PFSK-1 (cell line): ENCODE results near the gene FOXF2.

Experiments used
- FOXP2 ChIP-seq: optimal IDR thresholded peaks from 2 replicates; pipeline ENCODE3; 2011; ENCODE audit warnings: borderline replicate concordance, control low read depth, inconsistent platforms; ENCODE audit not compliant: insufficient read depth; ENCODE audit errors: extremely low read length, extremely low read depth
- POLR2AphosphoS5 ChIP-seq: IDR thresholded peaks from 2 replicates; pipeline ENCODE4 v1.6.1; 2012; ENCODE audit warnings: low read depth, mild to moderate bottlenecking, control low read depth, low read length, moderate library complexity
- REST ChIP-seq, 2 experiments: IDR thresholded peaks; 2 replicates each; pipeline versions ENCODE4 v1.6.1 to v1.8.0; 2011 to 2012; ENCODE audit warnings: low read depth in 2 of 2, low read length in 2 of 2, control low read depth in 1 of 2, inconsistent platforms in 1 of 2, mild to moderate bottlenecking in 1 of 2, moderate library complexity in 1 of 2; ENCODE audit not compliant: insufficient read depth in 1 of 2
- SIN3A ChIP-seq: IDR thresholded peaks from 2 replicates; pipeline ENCODE4 v1.6.1; 2012; ENCODE audit warnings: mild to moderate bottlenecking, low read length, moderate library complexity, borderline replicate concordance; ENCODE audit not compliant: insufficient read depth
- TAF1 ChIP-seq: IDR thresholded peaks from 2 replicates; pipeline ENCODE4 v1.6.1; 2012; ENCODE audit warnings: low read length, control low read depth, borderline replicate concordance; ENCODE audit not compliant: insufficient read depth

Gene FOXF2

DNA sequence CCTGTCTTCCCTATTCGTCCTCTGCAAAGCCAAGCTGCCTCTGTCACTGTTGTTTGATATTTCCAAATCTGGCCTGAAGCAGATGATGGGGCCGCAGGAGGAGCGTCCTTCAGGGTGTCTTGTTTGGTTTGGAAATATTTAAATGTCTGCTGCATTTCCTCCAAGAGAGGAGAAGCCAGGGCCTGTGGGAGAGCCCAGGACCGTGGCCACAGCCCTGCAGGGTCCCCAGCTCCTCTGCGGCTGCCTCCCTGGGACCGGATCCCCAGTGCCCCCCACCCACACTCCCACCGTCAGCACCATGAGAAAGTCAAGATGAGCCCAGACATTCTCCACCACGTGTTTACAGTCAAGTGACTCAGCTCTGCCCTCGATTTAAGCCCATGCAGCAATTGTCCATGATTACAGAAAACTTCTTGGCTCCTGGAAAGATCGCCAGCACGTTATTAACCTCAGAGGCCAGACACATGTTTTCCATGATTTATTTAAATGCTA is 18.2 kb downstream of the FOXF2 start:
- TF ChIP-seq REST (IDR thresholded peaks at IDR 0.05; ENCODE audit: insufficient read depth in 1 of 2, low read depth in 2 of 2, low read length in 2 of 2) (no peak), TAF1 (no peak), FOXP2 (no peak), SIN3A (no peak), POLR2AphosphoS5 (no peak)

DNA sequence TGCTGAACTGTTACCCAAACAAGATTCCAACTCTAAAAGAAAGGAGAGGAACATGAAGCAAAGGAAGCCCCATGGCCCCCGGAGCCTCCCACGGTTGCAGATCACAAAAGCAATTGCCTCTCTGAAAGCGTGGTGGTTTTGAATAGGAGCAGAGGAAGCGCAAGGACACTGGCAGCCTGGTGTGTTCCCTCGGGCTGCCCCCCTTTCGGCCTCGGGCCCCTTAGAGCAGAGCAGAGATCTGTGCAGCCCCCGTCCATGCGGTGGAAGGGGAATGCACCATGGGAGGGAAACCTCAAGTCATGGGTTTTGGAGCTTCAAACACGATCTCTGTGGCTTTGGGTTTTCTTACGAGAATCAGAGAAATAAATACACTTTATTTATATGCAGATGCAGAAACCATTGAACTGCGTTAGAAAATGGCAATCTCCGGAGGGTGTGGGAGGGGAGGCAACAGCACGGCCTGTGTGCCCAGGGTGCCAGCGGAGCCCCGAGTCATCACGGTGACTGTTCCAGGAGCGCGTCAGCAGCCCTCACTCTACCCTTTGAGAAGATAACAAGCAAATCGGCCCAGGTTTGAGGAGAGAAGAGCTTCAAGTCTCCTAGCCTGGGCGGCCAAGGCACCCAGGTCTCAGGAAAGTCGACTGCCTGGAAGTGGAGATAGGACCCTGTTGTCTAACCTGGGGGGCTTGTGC is 20.5 kb downstream of the FOXF2 start:
- TF ChIP-seq REST (IDR thresholded peaks at IDR 0.05; ENCODE audit: insufficient read depth in 1 of 2, low read depth in 2 of 2, low read length in 2 of 2) (no peak), FOXP2 (no peak), POLR2AphosphoS5 (no peak), TAF1 (no peak), SIN3A (no peak)

GRCh38 chr6:1412901-1413300 is 23.5 kb downstream of the FOXF2 start:
- TF ChIP-seq TAF1 (no peak), FOXP2 (no peak), REST (IDR thresholded peaks at IDR 0.05; ENCODE audit: insufficient read depth in 1 of 2, low read depth in 2 of 2, low read length in 2 of 2) (no peak), POLR2AphosphoS5 (no peak), SIN3A (no peak)

GRCh38 chr6:1415416-1416063 is 26.2 kb downstream of the FOXF2 start:
- TF ChIP-seq TAF1: no peak
- no peak for TF ChIP-seq FOXP2
- no peak for TF ChIP-seq SIN3A
- TF ChIP-seq REST (IDR thresholded peaks at IDR 0.05; ENCODE audit: insufficient read depth in 1 of 2, low read depth in 2 of 2, low read length in 2 of 2): no peak
- TF ChIP-seq POLR2AphosphoS5: no peak
